ENCODE data around the gene SLC24A3. TPM values are rescaled to one million over a fixed set of nuclear protein-coding genes. Genes with fewer than 3 reads are reported as not detected.

The SLC24A3 gene
- total and polyA plus RNA-seq, 2 of the 13 experiments (the other 11 are each of a cell fraction or from before 2014, with no cell fraction given), result not detected

GRCh38 chr20:19609642-19610223 is 397.3 kb downstream of the SLC24A3 start (continued):
- TF ChIP-seq PRDM15 (CRISPR knock-in tag; IDR thresholded peaks at IDR 0.05) (peak; percentile 52), HMGA1 (CRISPR knock-in tag; conservative IDR thresholded peaks at IDR 0.05) (no peak), ZNF33B (CRISPR knock-in tag; IDR thresholded peaks at IDR 0.05) (no peak), MED13 (CRISPR knock-in tag; IDR thresholded peaks at IDR 0.05) (no peak), SMYD3 (CRISPR knock-in tag; IDR thresholded peaks at IDR 0.05) (no peak), NR1H2 (CRISPR knock-in tag; IDR thresholded peaks at IDR 0.05; ENCODE audit: borderline replicate concordance, low read depth) (no peak), HOXD1 (CRISPR knock-in tag; IDR thresholded peaks at IDR 0.05) (0 out of 2 replicates have a peak, but pooled peaks have one; percentile 21), GLMP (CRISPR knock-in tag; IDR thresholded peaks at IDR 0.05; ENCODE audit: borderline replicate concordance) (no peak), GLI4 (CRISPR knock-in tag; IDR thresholded peaks at IDR 0.05; ENCODE audit: borderline replicate concordance) (no peak), SKI (IDR thresholded peaks at IDR 0.05; ENCODE audit: partially characterized antibody) (no peak)
- TF ChIP-seq, protein P1, sequence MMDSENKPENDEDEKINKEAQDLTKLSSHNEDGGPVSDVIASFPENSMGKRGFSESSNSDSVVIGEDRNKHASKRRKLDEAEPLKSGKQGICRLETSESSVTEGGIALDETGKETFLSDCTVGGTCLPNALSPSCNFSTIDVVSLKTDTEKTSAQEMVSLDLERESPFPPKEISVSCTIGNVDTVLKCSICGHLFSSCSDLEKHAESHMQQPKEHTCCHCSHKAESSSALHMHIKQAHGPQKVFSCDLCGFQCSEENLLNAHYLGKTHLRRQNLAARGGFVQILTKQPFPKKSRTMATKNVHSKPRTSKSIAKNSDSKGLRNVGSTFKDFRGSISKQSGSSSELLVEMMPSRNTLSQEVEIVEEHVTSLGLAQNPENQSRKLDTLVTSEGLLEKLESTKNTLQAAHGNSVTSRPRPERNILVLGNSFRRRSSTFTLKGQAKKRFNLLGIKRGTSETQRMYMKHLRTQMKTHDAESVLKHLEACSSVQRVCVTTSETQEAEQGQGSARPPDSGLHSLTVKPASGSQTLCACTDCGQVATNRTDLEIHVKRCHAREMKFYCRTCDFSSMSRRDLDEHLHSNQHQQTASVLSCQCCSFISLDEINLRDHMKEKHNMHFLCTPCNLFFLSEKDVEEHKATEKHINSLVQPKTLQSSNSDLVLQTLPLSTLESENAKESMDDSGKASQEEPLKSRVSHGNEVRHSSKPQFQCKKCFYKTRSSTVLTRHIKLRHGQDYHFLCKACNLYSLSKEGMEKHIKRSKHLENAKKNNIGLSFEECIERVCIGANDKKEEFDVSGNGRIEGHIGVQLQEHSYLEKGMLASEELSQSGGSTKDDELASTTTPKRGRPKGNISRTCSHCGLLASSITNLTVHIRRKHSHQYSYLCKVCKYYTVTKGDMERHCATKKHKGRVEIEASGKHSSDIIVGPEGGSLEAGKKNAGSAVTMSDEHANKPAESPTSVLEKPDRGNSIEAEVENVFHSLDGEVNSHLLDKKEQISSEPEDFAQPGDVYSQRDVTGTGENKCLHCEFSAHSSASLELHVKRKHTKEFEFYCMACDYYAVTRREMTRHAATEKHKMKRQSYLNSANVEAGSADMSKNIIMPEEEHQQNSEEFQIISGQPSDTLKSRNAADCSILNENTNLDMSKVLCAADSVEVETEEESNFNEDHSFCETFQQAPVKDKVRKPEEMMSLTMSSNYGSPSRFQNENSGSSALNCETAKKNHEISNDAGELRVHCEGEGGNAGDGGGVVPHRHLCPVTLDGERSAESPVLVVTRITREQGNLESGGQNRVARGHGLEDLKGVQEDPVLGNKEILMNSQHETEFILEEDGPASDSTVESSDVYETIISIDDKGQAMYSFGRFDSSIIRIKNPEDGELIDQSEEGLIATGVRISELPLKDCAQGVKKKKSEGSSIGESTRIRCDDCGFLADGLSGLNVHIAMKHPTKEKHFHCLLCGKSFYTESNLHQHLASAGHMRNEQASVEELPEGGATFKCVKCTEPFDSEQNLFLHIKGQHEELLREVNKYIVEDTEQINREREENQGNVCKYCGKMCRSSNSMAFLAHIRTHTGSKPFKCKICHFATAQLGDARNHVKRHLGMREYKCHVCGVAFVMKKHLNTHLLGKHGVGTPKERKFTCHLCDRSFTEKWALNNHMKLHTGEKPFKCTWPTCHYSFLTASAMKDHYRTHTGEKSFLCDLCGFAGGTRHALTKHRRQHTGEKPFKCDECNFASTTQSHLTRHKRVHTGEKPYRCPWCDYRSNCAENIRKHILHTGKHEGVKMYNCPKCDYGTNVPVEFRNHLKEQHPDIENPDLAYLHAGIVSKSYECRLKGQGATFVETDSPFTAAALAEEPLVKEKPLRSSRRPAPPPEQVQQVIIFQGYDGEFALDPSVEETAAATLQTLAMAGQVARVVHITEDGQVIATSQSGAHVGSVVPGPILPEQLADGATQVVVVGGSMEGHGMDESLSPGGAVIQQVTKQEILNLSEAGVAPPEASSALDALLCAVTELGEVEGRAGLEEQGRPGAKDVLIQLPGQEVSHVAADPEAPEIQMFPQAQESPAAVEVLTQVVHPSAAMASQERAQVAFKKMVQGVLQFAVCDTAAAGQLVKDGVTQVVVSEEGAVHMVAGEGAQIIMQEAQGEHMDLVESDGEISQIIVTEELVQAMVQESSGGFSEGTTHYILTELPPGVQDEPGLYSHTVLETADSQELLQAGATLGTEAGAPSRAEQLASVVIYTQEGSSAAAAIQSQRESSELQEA (CRISPR knock-in tag; IDR thresholded peaks at IDR 0.05; ENCODE audit: not compliant biosample characterization), result no peak
- TF ChIP-seq, protein P2, sequence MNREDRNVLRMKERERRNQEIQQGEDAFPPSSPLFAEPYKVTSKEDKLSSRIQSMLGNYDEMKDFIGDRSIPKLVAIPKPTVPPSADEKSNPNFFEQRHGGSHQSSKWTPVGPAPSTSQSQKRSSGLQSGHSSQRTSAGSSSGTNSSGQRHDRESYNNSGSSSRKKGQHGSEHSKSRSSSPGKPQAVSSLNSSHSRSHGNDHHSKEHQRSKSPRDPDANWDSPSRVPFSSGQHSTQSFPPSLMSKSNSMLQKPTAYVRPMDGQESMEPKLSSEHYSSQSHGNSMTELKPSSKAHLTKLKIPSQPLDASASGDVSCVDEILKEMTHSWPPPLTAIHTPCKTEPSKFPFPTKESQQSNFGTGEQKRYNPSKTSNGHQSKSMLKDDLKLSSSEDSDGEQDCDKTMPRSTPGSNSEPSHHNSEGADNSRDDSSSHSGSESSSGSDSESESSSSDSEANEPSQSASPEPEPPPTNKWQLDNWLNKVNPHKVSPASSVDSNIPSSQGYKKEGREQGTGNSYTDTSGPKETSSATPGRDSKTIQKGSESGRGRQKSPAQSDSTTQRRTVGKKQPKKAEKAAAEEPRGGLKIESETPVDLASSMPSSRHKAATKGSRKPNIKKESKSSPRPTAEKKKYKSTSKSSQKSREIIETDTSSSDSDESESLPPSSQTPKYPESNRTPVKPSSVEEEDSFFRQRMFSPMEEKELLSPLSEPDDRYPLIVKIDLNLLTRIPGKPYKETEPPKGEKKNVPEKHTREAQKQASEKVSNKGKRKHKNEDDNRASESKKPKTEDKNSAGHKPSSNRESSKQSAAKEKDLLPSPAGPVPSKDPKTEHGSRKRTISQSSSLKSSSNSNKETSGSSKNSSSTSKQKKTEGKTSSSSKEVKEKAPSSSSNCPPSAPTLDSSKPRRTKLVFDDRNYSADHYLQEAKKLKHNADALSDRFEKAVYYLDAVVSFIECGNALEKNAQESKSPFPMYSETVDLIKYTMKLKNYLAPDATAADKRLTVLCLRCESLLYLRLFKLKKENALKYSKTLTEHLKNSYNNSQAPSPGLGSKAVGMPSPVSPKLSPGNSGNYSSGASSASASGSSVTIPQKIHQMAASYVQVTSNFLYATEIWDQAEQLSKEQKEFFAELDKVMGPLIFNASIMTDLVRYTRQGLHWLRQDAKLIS (CRISPR knock-in tag; IDR thresholded peaks at IDR 0.05), result no peak
